GM18858 (cell line): ENCODE data around the gene SUGP1.
"Not testable (repeated sequence)": the region's sequence is repeated elsewhere in the genome, so short reads cannot be mapped to it uniquely, and the experiment has no call there.

Experiments
- ATAC-seq: cut with Tn5 transposase; IDR thresholded peaks from one replicate; pipeline ENCODE4 v1.9.1; 2021; ENCODE audit not compliant: unreplicated experiment

SUGP1 gene

GRCh38 chr19:19320361-19321140 lies at the start of gene SUGP1, which contains the start of gene MAU2:
Gene SUGP1 (minus strand): TSS chr19:19320509. CDS start chr19:19320496, 13 bp downstream.
Gene MAU2 (plus strand): TSS chr19:19320829. CDS start chr19:19320860, 31 bp downstream.
- peak; percentile 89 for ATAC-seq

GRCh38 chr19:19368087-19368486 lies 47.8 kb upstream of the SUGP1 start:
- no peak for ATAC-seq

- peak; percentile 66 for ATAC-seq
Measured at GRCh38 chr19:19366434-19367396, 46.4 kb upstream of the SUGP1 start.

GRCh38 chr19:19362075-19362474 lies 41.8 kb upstream of the SUGP1 start:
- no peak for ATAC-seq

- no peak for ATAC-seq
Measured at GRCh38 chr19:19361075-19361594, 40.8 kb upstream of the SUGP1 start.

GRCh38 chr19:19356901-19357566 lies 36.7 kb upstream of the SUGP1 start:
- no peak for ATAC-seq

GRCh38 chr19:19356500-19356899 lies 36.2 kb upstream of the SUGP1 start:
- ATAC-seq = no peak

GRCh38 chr19:19355606-19356139 lies 35.4 kb upstream of the SUGP1 start:
- no peak for ATAC-seq

GRCh38 chr19:19354932-19355331 lies 34.6 kb upstream of the SUGP1 start:
- no peak for ATAC-seq

- ATAC-seq = no peak
Measured at GRCh38 chr19:19354007-19354406, 33.7 kb upstream of the SUGP1 start.

GRCh38 chr19:19352823-19353222 lies 32.5 kb upstream of the SUGP1 start:
- no peak for ATAC-seq

- not testable (repeated sequence) for ATAC-seq
Measured at GRCh38 chr19:19350756-19351155, 30.4 kb upstream of the SUGP1 start.

- ATAC-seq = no peak
Measured at GRCh38 chr19:19349365-19349764, 29.1 kb upstream of the SUGP1 start.

- ATAC-seq = no peak
Measured at GRCh38 chr19:19348266-19348665, 28.0 kb upstream of the SUGP1 start.

- ATAC-seq = no peak
Measured at GRCh38 chr19:19347401-19348110, 27.2 kb upstream of the SUGP1 start.

- ATAC-seq = no peak
Measured at GRCh38 chr19:19345970-19346369, 25.7 kb upstream of the SUGP1 start.

- ATAC-seq = no peak
Measured at GRCh38 chr19:19345232-19345631, 24.9 kb upstream of the SUGP1 start.

GRCh38 chr19:19343762-19344161 lies 23.5 kb upstream of the SUGP1 start:
- ATAC-seq = no peak

- no peak for ATAC-seq
Measured at GRCh38 chr19:19343016-19343362, 22.7 kb upstream of the SUGP1 start.
